GM19023 (cell line): Measurements from ENCODE around the gene AGPAT2.

ENCODE experiments used
- ATAC-seq: cut with Tn5 transposase; IDR thresholded peaks from one replicate; pipeline ENCODE4 v1.9.1; 2021; ENCODE audit warnings: mild to moderate bottlenecking, moderate library complexity; ENCODE audit not compliant: unreplicated experiment

Gene AGPAT2

DNA sequence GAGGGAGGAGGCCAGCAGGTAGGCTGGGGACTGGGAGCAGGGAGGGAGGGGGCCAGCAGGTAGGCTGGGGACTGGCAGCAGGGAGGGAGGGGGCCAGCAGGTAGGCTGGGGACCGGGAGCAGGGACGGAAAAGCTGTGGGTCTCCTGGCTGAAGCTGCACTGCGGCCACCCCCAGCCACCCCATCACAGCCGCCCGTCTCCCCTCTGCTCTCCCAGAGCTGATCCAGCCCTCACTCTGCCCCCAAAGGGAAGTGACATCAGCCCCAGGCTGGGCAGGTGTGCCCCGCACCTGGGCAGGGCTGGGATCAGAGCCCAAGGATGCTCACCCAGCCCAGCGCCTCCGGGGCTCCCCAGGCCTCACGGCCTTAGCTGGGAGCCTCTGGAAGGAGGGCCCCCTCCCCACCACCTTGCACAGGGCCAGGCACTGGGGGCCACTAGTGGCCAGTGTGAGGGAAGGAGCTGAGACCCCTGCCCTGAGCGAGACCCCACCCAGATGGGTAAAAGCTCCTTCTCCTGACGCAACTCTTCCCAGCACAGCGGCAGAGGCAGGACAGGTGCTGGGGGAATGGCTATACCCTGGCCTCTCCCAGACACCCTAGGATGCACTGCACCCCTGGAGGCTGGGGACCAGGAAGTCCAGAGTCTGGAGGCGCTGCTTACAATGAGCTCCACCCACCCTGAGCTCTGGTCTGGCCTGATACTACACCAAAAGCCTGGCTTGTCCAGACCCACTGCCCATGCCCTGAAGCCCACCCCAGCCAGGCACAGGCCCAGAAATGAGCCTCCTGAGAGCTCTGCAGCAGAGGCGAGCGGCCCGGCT lies 11.6 kb downstream of the AGPAT2 start:
- ATAC-seq = no peak

DNA sequence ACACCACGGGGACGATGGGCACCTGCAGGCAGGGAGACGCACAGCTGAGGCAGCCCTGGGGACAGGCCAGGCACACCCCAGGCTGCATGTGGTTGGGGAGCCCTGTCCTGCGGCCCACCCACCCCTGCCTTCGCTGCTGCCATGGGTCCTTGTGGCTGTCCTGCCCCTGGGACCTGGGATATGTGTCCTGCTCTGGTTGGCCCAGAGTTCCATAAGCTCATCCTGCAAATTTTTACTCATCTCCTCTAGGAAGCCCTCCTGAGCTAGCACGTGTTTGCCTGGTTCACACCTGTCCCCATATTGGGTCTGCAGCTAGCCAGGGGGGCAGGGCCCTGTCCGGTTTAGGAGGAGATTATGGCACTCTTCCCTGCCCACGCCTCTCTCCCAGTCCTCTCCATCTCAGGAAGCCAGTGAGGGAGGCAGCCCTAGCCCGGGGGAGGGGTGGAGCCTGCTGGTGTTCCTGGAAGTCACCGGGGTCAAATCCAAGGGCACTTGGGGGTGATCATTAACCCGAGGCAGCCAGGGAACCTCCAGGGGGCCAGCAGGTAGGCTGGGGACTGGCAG lies 12.4 kb downstream of the AGPAT2 start:
- no peak for ATAC-seq

DNA sequence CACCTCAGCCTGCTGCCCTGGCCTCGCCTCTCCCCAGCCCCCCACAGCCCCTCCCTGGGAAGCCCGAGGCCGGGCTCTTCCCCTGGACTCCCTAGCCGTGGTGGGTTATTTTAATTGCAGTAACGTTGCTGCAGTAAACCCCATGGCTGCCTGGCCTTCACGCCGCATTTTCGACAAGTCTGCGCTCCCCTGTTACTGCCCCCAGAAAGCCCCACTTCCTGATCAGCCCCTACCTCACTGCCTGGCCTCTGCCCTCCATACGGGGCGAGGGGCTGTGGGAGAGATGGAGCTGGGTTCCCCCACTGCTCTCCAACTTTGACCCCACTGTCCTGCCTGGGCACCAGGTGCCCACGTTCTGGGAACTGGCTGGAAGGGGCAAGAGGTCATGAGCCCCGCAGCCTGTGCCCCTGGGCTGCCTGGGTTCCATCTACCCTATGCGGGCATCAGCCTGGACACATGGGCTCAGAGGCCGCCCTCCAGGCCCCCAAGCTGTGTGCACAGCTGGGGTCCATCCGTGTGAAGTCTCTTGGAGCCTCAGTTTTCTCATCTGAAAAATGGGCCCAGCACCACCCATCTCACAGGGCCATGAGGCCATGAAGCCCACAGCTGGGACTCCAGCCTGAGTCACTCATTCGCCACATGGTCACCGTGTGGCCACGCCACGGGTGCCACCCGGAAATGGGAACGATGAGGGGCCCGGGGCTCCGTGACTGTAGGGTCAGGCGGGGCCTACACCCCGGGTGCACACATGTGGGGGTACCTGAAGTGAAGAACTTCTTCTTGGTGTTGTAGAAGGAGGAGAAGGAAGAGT lies 13.1 kb downstream of the AGPAT2 start:
- ATAC-seq = no peak

DNA sequence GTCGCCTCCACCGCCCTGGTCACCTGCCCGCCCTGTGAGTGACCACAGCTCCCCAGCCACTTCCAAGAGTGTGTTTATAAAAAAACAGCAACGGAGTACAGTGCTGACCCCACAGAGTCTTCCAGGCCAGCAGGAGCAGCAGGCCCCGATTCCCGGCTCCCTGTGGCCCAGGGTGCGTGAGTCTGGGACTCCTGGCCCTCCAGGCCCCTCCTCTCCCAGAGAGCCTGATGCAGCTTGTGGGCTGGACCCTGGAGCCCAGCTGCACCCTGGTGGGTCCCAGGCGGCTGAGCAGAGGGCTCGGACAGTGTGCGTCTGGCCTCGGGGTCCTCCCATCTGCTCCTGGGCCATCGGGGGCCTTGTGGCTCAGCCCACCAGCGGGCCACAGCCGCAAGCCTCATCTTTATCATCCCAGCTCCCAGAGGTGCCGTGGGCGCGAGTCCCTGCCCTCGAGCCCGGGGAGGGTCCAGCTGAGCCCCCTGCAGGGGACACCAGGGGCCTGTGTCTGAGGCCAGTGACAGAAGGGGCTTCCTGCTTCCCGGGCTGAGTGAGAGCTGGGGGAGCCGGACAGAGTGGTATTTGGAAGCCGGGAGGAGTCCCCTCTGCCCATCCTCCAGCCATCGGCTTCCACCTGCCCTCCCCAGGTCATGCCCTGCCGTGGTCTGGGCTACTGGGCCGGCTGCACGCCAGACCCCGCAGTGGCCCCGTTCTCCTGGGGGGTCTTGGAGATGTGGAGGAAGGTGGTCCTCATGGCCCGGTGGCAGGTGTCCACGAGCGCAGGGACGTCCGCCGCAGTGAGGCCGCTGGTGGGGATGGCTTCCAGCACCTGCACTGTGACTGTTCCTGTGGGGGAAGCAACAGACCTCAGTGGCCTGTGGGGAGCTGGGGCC lies 13.9 kb downstream of the AGPAT2 start:
- no peak for ATAC-seq

DNA sequence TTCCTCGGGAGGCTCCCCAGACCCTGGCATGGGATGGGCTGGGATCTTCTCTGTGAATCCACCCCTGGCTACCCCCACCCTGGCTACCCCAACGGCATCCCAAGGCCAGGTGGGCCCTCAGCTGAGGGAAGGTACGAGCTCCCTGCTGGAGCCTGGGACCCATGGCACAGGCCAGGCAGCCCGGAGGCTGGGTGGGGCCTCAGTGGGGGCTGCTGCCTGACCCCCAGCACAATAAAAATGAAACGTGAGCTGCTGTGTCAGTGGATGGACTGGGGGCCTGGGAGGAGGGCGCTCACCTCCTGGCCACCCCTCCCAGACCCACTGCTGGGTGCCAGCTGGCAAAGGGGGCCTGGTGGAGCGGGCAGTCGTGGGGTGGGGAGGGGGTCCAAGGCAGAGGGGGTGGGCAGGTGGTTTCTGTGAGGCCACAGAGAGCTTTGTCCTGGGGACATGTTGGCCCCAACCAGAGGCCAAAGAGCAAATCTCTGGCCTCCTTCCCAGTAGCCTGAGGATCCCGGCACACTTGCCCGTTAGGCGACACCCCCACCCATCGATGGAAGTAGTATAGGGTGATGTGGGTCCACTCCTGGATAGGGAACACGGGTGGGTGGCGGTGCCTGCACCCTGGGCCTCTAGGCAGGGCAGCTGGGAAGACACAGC lies 14.7 kb downstream of the AGPAT2 start:
- ATAC-seq = no peak

DNA sequence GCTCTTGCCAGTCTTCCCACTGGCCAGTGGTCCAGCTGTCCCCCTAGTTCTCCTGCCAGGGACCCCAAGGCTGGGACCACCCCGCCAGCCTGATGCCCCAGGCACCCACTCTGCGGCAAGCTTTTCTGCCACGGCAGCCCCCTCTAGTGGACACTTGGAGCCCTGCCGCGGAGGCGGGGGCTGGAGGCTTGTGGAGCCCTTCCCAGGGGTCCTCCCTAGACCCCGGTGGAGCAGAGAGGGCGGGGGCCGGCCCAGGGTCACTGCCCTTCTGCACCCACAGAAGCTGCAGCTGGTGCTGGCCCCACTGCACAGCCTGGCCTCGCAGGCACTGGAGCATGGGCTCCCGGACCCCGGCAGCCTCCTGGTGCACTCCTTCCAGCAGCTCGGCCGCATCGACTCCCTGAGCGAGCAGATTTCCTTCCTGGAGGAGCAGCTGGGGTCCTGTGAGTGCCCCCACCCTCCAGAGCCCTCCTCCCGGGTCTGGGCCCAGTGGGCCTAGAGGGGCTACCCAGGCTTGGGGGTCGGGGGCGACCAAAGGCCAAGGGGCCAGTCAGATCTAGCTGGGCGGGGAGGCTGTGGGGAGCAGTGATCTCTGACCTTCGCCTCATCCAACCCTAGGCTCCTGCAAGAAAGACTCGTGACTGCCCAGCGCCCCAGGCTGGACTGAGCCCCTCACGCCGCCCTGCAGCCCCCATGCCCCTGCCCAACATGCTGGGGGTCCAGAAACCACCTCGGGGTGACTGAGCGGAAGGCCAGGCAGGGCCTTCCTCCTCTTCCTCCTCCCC lies 15.4 kb downstream of the AGPAT2 start:
- ATAC-seq = no peak

DNA sequence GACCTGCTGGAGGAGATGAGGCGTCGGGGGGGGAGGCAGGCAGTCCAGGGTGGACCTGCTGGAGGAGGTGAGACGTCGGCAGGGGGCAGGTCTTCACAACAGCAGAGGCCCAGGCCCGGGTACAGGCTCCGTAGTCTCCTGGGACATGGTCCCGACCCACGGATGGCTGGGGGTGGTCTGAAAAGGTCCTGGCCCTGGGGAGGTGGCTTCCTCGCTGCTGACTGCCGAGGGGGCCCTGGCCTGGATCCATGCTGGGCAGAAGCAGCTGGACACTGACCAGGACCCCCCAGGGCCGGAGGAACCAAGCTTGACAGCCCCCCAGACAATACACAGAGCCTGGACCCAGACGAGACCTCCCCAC lies 16.0 kb downstream of the AGPAT2 start:
- no peak for ATAC-seq

DNA sequence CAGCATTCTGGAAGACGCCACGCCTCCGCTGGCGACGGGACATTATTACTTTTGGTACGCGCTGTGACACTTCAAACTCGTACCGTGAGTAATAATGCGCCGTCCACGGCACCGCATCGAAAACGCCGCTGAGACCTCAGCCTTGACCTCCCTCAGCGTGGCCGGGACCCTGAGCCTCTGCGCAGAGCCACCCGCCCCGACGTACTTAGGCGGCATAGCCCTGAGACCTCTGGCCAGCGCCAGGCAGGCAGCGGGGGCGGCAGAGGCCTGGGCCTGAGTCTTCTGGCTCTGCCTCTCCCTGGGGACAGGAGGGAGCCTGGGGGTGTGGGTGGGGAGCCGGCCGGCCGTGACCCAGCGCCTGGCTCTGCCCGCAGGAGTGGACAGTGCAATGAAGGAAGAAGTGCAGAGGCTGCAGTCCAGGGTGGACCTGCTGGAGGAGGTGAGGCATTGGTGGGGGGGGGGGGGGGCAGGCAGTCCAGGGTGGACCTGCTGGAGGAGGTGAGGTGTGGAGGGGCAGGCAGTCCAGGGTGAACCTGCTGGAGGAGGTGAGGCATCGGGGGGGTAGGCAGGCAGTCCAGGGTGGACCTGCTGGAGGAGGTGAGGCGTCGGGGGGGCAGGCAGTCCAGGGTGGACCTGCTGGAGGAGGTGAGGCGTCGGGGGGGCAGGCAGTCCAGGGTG lies 16.5 kb downstream of the AGPAT2 start:
- ATAC-seq = no peak

DNA sequence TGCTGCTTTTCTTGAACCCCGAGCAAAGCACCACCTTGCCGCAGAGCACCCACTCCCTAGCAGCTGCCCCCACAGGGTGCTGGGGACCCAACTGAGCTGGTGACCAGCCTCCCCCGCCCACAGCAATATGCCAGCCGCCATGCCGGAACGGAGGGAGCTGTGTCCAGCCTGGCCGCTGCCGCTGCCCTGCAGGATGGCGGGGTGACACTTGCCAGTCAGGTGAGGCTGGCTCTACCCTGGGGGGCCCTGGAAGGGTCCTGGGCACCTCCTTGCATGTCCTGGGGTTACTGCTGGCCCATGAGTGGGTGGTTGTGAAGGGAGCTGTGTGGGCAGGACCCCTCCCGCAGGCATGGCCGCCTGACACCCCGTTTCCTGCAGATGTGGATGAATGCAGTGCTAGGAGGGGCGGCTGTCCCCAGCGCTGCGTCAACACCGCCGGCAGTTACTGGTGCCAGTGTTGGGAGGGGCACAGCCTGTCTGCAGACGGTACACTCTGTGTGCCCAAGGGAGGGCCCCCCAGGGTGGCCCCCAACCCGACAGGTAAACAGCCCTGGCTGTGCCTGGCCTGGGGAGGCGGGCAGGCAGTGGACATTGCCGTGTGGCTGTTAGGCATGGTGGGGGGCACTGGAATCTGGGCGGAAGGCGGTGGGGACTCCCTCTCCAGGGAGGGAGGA lies 17.3 kb downstream of the AGPAT2 start:
- ATAC-seq = no peak

DNA sequence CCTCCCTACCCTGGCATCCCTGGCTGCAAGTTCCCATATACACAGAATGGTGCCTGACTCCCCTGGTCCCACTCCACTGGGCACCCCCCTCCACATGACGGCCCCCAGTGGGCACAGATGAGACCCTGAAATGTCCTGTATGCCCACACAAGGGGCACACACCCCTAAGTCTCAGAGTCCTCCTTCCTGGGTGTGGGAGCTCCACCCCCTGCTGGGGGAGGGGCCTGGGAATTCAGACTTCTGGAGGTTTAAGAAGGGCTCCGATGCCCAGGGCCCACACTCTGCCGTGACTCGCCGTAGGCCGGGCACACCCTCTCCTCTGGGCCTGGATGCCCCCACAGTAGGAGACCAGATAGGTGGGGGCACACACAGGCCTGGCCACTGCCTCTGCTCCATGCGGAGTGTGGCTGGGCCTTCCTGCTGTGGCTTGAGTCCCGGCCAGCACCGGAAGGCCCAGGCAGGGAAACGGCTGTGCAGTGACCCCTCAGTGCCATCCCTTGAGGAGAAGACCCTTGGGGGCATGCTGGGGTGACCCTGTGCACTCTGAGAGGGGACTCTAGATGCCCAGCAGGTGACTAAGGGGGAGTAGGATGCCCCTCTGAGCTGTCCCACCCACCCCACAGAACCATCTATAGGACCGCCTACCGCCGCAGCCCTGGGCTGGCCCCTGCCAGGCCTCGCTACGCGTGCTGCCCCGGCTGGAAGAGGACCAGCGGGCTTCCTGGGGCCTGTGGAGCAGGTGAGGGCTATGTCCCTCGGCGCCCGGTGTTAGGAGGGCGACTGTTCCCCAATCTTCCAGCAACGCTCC lies 18.1 kb downstream of the AGPAT2 start:
- ATAC-seq = no peak

DNA sequence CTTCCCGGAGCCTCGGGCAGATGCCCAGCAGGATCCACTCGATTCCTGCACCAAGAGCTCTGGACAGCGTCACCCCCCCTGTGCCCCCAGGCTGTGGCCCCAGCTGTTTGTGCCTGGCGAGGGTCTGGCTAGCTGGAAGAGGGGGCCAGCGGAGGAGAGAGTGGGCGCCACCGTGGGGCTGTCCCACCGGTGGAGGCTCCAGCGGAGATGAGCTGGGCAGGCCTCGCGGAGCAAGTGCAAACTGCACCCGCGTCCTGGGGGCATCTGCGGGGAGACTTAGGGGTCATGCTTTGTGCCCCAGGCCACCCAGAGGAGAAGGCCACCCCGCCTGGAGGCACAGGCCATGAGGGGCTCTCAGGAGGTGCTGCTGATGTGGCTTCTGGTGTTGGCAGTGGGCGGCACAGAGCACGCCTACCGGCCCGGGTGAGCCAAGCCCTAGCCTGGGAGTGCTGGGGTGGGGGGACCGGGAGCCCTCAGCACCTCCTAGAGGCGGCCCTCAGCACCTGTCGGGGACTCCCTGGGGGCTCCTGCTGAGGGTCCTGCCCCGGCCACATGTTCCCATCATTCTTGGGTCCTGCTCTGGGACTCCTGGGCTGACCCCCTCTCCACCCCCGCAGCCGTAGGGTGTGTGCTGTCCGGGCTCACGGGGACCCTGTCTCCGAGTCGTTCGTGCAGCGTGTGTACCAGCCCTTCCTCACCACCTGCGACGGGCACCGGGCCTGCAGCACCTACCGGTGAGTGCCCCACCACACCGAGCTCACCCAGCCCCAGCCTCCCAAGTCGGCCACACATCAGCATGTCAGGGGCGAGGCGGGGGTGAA lies 19.1 kb downstream of the AGPAT2 start:
- no peak for ATAC-seq

DNA sequence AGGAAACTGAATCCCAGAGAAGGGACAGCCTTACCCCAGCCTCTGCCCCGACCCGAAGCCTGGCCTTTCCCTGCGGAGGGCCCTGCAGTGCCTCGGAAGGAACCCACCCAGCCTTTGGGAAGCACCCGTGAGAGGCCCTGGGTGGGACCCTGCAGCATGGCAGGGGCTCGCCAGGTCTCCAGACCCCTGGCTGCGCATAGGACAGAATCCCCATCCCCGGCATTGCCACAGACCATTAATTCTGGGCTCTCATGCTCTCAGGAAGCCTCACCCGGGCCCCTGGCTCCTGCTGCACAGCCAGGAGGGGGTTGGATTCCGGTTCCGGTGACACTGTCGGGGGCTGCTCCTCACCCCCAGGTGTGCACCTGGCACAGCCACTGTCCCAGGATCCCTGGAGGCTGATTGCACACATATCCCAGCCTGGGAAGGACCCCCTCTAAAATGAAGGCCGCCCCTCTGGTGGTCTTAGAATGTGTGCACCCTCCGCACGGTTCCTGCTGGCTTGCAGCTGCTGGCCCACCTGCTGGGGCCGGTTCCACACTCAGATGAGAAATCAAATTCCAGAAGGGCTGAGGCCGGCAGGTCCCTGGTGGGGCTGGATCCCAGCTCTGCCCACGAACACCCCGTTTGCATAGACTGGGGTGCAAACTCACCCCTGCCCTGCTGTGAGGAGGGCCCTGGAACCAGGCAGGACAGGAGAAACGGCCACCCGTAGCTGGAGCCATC lies 19.9 kb downstream of the AGPAT2 start:
- ATAC-seq = no peak

DNA sequence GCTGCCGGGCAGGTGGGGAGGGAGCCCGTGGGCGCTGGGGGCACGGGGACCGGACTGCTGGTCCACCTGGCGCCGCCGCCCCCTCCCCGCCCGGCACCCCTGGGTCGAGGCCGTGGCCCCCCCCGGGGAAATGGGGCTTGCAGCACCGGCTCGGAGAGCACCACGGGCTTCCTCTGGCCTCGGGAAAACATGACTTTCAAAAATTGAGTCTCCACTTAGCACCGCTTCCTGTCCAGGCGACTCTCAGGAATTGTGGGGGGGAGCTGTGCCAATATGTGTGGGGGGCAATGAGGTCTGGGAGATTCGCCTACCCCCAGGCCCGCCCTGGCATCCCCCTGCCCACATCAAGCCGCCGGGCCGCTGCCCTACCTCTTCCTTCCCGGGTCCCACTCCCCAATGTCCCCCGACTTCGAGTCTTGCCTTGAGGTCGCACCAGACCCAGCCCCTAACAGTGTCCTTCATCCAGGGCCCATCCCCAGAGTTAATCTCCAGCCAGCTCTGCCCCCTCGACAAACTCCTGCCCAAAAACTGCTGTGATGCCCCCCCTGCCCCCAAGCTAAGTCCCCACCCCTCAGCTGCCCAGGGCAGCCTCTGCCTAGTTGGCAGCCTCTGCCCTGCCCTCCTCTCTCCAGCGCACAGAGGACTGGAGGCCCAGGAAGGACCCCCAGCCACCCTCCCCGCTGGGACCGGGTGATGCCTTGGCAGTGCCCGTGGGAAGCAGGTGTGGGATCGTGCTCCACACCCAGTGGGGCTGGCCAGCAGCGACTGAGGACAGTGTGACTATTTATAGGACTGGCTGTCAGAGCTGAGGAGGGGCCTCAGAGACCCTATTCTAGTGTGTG lies 20.7 kb downstream of the AGPAT2 start:
- ATAC-seq = no peak

DNA sequence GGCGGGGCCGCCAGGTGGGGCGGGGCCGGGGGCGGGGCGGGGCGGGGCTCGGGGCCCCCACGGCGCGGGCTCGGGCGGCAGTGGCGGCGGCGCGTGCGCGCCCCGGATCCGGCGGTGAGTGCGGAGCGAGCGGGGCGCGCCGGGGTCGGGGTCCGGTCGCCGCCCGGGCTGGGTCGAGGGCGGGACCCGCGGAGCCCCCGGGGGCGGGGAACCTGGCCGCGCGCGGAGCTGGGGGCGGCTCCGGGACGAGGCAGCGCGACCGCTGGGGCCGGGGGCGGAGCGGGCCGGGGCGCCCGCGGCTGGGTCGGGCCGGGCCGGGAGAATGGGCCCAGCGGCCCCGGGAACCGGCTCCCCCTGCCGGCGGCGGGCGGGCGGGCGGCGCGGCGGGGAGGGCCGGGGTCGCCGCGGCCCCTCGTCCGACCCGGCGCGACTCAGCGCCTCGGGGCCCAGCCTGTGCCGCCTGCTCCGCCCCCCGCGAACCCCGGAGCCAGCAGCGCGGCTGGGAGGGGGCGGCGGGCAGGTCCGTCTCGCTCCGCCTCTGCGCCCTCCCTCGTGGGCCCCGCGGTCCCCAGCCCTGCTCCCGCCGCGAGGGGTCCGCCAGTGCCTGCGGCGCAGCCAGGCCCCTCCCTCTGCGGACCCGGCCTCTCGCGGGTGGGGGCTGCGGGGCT lies 21.4 kb downstream of the AGPAT2 start:
- ATAC-seq = no peak
